ENCODE results near the gene ARSG. TPM values are rescaled to one million over a fixed set of nuclear protein-coding genes. Genes with fewer than 3 reads are reported as not detected.

ARSG gene
- polyA plus RNA-seq, 4 donors, result 0.81 to 1.6 (median 1.3) TPM; not detected in 1

DNA sequence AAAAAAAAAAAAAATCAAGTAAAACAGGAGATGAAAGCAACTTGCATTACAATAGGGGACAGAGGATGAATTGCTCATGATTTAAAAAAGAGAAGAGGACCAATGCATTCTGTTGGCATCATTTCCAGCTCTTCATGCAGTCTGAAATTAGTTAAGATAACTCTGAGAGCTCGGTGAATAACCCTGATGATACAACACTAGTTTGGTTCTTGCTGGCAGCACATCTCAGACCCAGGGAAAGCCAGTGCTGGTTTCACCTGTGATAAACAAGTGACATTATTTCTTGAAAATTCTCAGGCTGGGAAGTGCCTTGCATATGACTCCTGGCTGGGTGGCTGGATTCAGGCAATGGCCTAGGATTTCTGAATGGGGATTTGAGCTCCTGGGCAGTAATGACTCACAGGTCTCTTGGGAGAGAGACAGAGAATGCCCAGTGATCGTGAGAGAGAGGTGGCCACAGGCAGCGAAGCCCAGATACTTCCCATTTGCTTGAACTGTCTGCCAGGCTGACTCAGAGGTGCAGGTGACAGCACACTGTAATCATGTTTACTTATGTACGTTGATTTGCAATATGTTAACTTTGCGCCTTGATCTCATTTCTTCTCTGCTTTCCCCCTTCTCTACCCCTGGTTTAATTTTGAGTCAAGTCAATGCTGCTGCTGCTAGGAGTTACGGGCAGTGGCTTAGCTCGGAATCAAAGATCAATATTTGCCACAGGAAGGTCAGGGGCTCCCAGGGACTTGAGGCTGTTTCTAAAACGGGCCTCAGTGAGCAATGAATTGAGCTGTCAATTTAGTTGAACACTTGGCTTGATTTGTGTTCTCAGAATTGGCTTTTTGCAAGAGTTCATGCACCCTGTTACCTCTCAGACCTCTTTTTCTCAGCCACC, 27.1 kb downstream of the ARSG start:
- Histone ChIP-seq H3K36me3 (ENCODE audit: control insufficient read depth in 3 of 3, insufficient read depth in 2 of 3, low read depth in 1 of 3, low read length in 3 of 3) (no peaks in the 10 kb centered on the region), H3K9me3 (ENCODE audit: control insufficient read depth in 2 of 2, insufficient read depth in 1 of 2, low read depth in 1 of 2, low read length in 1 of 2) (peaks cover 0 to 2% of the 10 kb centered on the region in 2 donors), H3K27me3 (ENCODE audit: control insufficient read depth in 3 of 3, insufficient read depth in 3 of 3, low read length in 3 of 3) (no peaks in the 10 kb centered on the region), H3K4me3 (ENCODE audit: low read depth in 1 of 3, low read length in 3 of 3) (no peak overlapping the region), H3K4me1 (ENCODE audit: control insufficient read depth in 3 of 3, insufficient read depth in 2 of 3, low read depth in 1 of 3, low read length in 2 of 3) (no peaks in the 10 kb centered on the region), H3K27ac (ENCODE audit: low read depth in 1 of 3, low read length in 2 of 3) (no peak overlapping the region)
- 53 to 68% (median 67%) methylated on average over 8 of the region's 8 CpGs for WGBS, 3 donors
- DNase-seq (no peak), FAIRE-seq (no peak)

DNA sequence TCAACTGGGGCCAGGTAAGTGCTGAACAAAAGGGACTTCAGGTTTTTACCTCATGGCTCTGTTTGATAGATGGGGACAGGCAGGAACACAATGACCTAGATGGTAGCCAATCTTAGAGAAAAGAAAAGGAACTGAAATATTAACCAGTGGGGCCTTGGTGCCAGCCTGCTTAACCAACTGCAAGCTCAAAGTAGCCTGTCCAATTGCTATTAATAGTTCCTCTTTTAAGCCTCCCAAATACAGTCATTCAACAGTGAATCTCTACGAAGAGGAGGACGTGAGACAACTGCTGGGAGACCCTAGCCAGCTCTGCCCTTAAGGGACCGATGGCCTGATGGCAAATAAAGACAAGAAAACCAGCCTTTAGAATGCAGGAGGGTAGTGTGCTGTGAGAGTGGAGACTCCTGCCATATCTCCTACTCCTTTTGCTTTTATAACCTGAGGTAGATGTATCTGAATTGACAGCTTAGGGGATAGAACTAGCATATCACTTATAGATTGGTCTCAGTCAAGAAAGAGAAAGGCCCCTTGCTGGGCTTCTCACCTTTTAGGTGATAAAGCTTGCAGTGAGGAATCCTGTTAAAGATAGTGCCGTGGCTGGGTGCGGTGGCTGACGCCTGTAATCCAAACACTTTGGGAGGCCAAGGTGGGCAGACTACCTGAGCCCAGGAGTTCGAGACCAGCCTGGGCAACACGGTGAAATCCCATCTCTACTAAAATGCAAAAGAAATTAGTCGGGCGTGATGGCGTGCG, 28.3 kb downstream of the ARSG start:
- no peaks in the 10 kb centered on the region for H3K27me3 ChIP-seq (ENCODE audit: control insufficient read depth in 3 of 3, insufficient read depth in 3 of 3, low read length in 3 of 3)

DNA sequence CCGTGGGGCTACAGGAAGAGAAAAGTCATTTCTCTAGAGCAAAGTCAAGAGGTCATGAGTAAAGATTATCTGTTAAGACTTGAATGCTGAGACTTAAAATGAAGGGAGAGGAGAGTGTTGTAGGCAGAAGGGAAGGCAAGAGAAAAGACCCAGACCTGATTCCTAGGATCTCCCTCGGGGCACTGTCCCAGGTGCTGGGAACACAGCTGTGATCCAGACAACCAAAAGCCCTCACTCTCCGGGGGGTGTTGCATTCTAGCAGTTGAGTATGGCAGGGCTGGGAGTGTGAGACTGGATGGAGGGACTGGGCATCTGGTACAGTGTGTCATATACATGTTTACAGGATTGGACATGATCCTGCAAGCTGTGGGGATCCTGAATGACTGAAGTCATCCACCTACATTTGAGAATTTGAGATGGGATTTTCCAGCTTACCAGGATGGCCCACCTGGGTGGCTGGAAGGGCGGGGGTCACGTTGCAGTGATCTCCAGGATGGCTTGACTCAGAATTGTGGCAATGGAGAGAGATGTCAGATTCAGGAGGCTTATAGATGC, 29.1 kb downstream of the ARSG start:
- DNase-seq (no peak), FAIRE-seq (no peak)
- Histone ChIP-seq H3K4me1 (ENCODE audit: control insufficient read depth in 3 of 3, insufficient read depth in 2 of 3, low read depth in 1 of 3, low read length in 2 of 3) (no peaks in the 10 kb centered on the region), H3K4me3 (ENCODE audit: low read depth in 1 of 3, low read length in 3 of 3) (no peak overlapping the region), H3K36me3 (ENCODE audit: control insufficient read depth in 3 of 3, insufficient read depth in 2 of 3, low read depth in 1 of 3, low read length in 3 of 3) (no peaks in the 10 kb centered on the region), H3K27me3 (ENCODE audit: control insufficient read depth in 3 of 3, insufficient read depth in 3 of 3, low read length in 3 of 3) (no peaks in the 10 kb centered on the region), H3K9me3 (ENCODE audit: control insufficient read depth in 2 of 2, insufficient read depth in 1 of 2, low read depth in 1 of 2, low read length in 1 of 2) (peaks cover 0 to 2% of the 10 kb centered on the region in 2 donors), H3K27ac (ENCODE audit: low read depth in 1 of 3, low read length in 2 of 3) (no peak overlapping the region)
- WGBS, 3 donors, result 41 to 64% (median 49%) methylated on average over 5 of the region's 5 CpGs

More for the DNA sequence above, 28.3 kb downstream of the ARSG start:
- FAIRE-seq, result no peak
- WGBS, 3 donors, result 85 to 91% (median 90%) methylated on average over 12 of the region's 12 CpGs
- Histone ChIP-seq H3K27ac (ENCODE audit: low read depth in 1 of 3, low read length in 2 of 3) (no peak overlapping the region), H3K36me3 (ENCODE audit: control insufficient read depth in 3 of 3, insufficient read depth in 2 of 3, low read depth in 1 of 3, low read length in 3 of 3) (no peaks in the 10 kb centered on the region), H3K4me3 (ENCODE audit: low read depth in 1 of 3, low read length in 3 of 3) (no peak overlapping the region), H3K9me3 (ENCODE audit: control insufficient read depth in 2 of 2, insufficient read depth in 1 of 2, low read depth in 1 of 2, low read length in 1 of 2) (peaks cover 0 to 2% of the 10 kb centered on the region in 2 donors), H3K4me1 (ENCODE audit: control insufficient read depth in 3 of 3, insufficient read depth in 2 of 3, low read depth in 1 of 3, low read length in 2 of 3) (no peaks in the 10 kb centered on the region)
- DNase-seq, result no peak

DNA sequence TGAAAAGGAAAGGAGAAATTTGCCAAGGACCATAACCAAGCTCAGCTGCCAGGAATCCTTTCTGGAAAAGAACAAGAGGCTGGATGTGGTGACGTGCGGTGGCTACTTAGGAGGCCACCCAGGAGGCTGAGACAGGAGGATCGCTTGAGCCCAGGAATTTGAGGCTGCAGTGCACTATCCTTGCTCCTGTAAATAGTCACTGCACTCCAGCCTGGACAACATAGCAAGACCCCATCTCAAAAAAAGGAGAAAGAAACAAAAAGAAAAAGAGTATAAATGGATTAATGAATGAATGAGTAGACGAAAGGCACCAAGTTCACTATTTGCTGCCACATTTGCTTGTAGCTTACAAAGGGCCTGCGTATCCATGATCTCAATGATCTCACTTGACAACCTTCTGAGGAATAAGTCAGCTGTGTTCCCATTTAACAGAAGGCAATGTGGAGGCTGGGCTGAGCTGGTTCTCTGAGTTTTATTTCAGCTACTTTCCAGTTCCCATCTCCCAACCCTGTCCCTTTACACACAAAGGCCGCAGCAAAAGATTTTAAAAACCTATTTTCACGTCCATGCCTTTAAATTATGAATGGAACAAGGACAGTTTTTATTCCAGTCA, 29.8 kb downstream of the ARSG start:
- FAIRE-seq (no peak), DNase-seq (no peak)
- Histone ChIP-seq H3K9me3 (ENCODE audit: control insufficient read depth in 2 of 2, insufficient read depth in 1 of 2, low read depth in 1 of 2, low read length in 1 of 2) (peaks cover 0 to 2% of the 10 kb centered on the region in 2 donors), H3K4me1 (ENCODE audit: control insufficient read depth in 3 of 3, insufficient read depth in 2 of 3, low read depth in 1 of 3, low read length in 2 of 3) (no peaks in the 10 kb centered on the region), H3K36me3 (ENCODE audit: control insufficient read depth in 3 of 3, insufficient read depth in 2 of 3, low read depth in 1 of 3, low read length in 3 of 3) (no peaks in the 10 kb centered on the region), H3K27me3 (ENCODE audit: control insufficient read depth in 3 of 3, insufficient read depth in 3 of 3, low read length in 3 of 3) (peaks cover 0 to 3% (median 0%) of the 10 kb centered on the region in 3 donors), H3K4me3 (ENCODE audit: low read depth in 1 of 3, low read length in 3 of 3) (no peak overlapping the region), H3K27ac (ENCODE audit: low read depth in 1 of 3, low read length in 2 of 3) (no peak overlapping the region)
- 94 to 98% (median 95%) methylated on average over 7 of the region's 7 CpGs for WGBS, 3 donors

DNA sequence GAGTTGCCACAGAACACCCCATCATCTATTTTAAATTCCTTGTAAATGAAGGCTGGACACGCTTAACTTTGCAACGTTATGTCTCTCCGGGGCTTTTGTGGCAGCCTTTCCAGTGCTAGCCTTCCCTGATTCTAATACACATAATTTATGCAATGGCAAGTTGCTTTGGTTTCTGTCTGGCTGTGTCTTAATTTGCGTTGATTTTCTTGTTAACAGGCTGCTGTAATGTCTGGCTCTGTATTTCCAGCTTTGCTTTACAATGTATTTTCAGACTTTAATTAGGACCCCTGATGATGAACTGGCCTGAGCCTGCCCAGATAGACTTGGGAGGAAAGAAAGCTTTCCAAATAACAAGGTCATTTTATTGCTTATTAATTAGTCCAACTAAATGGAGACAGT, 30.3 kb downstream of the ARSG start:
- FAIRE-seq (no peak), DNase-seq (no peak)
- peaks cover 0 to 3% (median 0%) of the 10 kb centered on the region in 3 donors for H3K27me3 ChIP-seq (ENCODE audit: control insufficient read depth in 3 of 3, insufficient read depth in 3 of 3, low read length in 3 of 3)
- peaks cover 0 to 2% of the 10 kb centered on the region in 2 donors for H3K9me3 ChIP-seq (ENCODE audit: control insufficient read depth in 2 of 2, insufficient read depth in 1 of 2, low read depth in 1 of 2, low read length in 1 of 2)
- H3K36me3 ChIP-seq (ENCODE audit: control insufficient read depth in 3 of 3, insufficient read depth in 2 of 3, low read depth in 1 of 3, low read length in 3 of 3), result no peaks in the 10 kb centered on the region
- 86 to 90% (median 88%) methylated on average over 4 of the region's 4 CpGs for WGBS, 3 donors
- H3K4me3 ChIP-seq (ENCODE audit: low read depth in 1 of 3, low read length in 3 of 3), result no peak overlapping the region
- no peaks in the 10 kb centered on the region for H3K4me1 ChIP-seq (ENCODE audit: control insufficient read depth in 3 of 3, insufficient read depth in 2 of 3, low read depth in 1 of 3, low read length in 2 of 3)
- no peak overlapping the region for H3K27ac ChIP-seq (ENCODE audit: low read depth in 1 of 3, low read length in 2 of 3)

DNA sequence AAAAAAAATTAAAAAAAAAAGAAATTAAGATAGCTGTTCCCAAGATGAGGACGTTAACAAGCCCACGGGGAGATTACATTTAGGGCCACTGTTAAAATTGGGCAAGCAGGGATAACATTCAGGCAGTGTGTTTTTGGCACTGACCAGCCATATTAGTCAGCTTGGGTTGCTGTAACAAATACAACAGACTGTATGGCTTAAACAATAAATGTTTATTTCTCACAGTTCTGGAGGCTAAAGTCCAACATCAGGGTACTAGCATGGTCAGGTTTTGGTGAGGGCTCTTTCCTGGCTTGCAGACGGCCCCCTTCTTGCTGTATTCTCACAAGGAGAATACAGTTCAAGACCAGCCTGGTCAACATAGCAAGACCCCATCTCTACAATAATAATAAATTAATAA, 31.3 kb downstream of the ARSG start:
- 72 to 88% (median 86%) methylated on average over 3 of the region's 3 CpGs for WGBS, 3 donors
- Histone ChIP-seq H3K4me3 (ENCODE audit: low read depth in 1 of 3, low read length in 3 of 3) (no peak overlapping the region), H3K27me3 (ENCODE audit: control insufficient read depth in 3 of 3, insufficient read depth in 3 of 3, low read length in 3 of 3) (peaks cover 0 to 3% (median 0%) of the 10 kb centered on the region in 3 donors), H3K36me3 (ENCODE audit: control insufficient read depth in 3 of 3, insufficient read depth in 2 of 3, low read depth in 1 of 3, low read length in 3 of 3) (no peaks in the 10 kb centered on the region), H3K4me1 (ENCODE audit: control insufficient read depth in 3 of 3, insufficient read depth in 2 of 3, low read depth in 1 of 3, low read length in 2 of 3) (no peaks in the 10 kb centered on the region), H3K27ac (ENCODE audit: low read depth in 1 of 3, low read length in 2 of 3) (no peak overlapping the region), H3K9me3 (ENCODE audit: control insufficient read depth in 2 of 2, insufficient read depth in 1 of 2, low read depth in 1 of 2, low read length in 1 of 2) (peaks cover 0 to 2% of the 10 kb centered on the region in 2 donors)
- DNase-seq (no peak), FAIRE-seq (no peak)

DNA sequence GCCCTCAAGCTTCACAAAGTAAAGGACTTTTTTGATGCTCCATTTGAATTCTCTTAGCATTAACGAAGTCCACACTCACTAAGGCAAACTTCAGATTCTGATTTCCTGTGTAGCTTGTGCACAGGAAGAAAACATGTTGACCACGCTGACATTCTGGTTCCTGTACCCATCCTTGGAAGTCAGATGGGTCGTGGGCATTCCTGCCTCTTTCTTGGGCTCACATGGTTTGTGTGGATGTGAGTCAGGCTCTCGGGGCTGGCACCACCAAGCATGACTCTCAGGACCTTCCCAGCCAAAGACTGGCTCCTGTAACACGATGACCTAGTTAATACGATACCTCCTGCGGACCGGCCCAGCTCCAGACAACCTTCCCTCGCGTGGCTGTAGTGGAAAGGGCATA, 32.8 kb downstream of the ARSG start:
- H3K27me3 ChIP-seq (ENCODE audit: control insufficient read depth in 3 of 3, insufficient read depth in 3 of 3, low read length in 3 of 3), result peaks cover 0 to 3% (median 0%) of the 10 kb centered on the region in 3 donors
- peaks cover 0 to 2% of the 10 kb centered on the region in 2 donors for H3K9me3 ChIP-seq (ENCODE audit: control insufficient read depth in 2 of 2, insufficient read depth in 1 of 2, low read depth in 1 of 2, low read length in 1 of 2)
- H3K36me3 ChIP-seq (ENCODE audit: control insufficient read depth in 3 of 3, insufficient read depth in 2 of 3, low read depth in 1 of 3, low read length in 3 of 3), result no peaks in the 10 kb centered on the region
- no peak overlapping the region for H3K4me3 ChIP-seq (ENCODE audit: low read depth in 1 of 3, low read length in 3 of 3)
- DNase-seq, result no peak
- no peak for FAIRE-seq
- no peak overlapping the region for H3K27ac ChIP-seq (ENCODE audit: low read depth in 1 of 3, low read length in 2 of 3)
- H3K4me1 ChIP-seq (ENCODE audit: control insufficient read depth in 3 of 3, insufficient read depth in 2 of 3, low read depth in 1 of 3, low read length in 2 of 3), result no peaks in the 10 kb centered on the region
- WGBS, 3 donors, result 81 to 89% (median 85%) methylated on average over 10 of the region's 10 CpGs

All from small intestine (tissue), 7 donors.